GM18907 (cell line): ENCODE measurements around the gene TNIK.

Source experiments
- ATAC-seq: cut with Tn5 transposase; IDR thresholded peaks from one replicate; pipeline ENCODE4 v1.9.1; 2021; ENCODE audit warnings: mild to moderate bottlenecking, moderate library complexity; ENCODE audit not compliant: unreplicated experiment

Gene TNIK

DNA sequence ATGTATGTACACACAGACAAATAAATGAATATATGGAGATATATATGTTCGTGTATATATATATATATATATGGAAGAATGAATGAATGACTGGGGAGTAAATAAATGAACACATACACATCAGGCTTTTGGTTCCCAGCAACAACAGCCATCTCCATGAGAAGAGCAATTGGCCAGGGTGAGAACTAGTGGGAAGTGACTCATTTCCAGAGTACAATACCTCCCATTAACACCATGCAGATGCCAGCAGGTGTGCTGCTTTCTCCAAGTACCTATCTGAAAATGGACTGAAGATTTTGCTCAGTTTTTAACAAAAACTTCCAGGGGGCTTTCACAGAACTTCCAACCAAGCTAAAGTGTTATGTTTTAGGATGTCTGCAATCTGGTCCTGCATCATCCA lies 253.9 kb downstream of the TNIK start:
- ATAC-seq, result no peak

DNA sequence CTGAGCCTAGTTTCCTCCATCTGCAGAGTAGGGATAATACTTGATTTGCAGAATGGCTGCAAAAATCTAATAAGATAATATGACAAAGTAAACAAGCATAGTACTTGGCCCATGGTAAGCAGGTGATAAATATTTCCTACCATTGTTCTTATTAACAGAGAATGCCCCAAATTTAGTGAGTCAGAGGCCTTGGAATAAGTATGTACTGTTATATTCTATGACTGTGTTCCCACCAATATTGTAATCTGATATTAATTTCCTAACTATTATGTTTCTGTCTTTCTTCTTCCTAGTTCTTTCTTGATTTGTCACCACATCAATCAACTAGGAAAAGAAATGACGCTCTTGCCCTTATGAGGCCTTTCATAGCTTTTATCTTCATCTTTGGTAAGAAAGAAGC lies 255.3 kb downstream of the TNIK start:
- no peak for ATAC-seq

- ATAC-seq, result no peak
Observed at GRCh38 chr3:171201825-171202224, 258.4 kb downstream of the TNIK start.

- no peak for ATAC-seq
Observed at GRCh38 chr3:171200750-171201088, 259.5 kb downstream of the TNIK start.

- ATAC-seq, result no peak
Observed at GRCh38 chr3:171200052-171200749, 260.0 kb downstream of the TNIK start.

DNA sequence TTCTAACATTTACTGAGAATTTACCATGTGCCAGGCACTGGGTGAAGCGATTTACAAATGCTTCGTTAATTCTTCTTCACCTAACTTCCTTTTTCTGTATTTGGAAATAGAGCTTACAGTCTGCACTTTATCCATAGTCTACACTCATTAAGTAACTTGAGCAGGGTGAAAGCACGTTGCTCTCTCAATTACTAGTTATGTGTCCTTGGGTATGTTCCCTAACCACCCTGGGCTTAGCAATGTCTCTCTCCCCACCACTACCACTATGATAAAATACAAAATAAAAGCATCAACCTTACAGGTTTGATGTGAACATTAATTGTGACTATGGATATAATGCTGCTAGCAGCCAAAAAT lies 260.8 kb downstream of the TNIK start:
- no peak for ATAC-seq

- ATAC-seq, result no peak
Observed at GRCh38 chr3:171198781-171199472, 261.3 kb downstream of the TNIK start.

GRCh38 chr3:171195686-171196085 lies 264.5 kb downstream of the TNIK start:
- no peak for ATAC-seq

- ATAC-seq, result no peak
Observed at GRCh38 chr3:171194965-171195364, 265.2 kb downstream of the TNIK start.

- no peak for ATAC-seq
Observed at GRCh38 chr3:171193693-171194092, 266.5 kb downstream of the TNIK start.

- no peak for ATAC-seq
Observed at GRCh38 chr3:171192176-171192854, 267.9 kb downstream of the TNIK start.

DNA sequence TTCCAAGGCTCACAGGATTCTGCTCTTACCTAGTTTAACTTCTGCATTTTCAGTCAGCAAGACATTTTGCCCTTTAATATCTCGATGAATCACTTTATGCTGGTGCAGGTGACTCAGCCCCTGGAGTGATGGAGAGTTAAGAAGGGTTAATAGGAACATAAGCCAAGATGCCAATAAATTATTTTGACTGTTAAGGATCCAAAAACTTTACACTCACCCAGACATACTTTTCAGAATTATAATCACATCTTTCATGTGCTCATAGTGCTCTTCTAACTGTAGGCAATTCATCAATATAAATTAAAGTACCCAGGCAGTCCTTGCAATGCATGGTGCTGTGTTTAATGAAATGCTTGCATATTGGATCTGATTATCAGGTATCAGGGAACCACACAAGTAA lies 269.5 kb downstream of the TNIK start:
- ATAC-seq, result no peak

DNA sequence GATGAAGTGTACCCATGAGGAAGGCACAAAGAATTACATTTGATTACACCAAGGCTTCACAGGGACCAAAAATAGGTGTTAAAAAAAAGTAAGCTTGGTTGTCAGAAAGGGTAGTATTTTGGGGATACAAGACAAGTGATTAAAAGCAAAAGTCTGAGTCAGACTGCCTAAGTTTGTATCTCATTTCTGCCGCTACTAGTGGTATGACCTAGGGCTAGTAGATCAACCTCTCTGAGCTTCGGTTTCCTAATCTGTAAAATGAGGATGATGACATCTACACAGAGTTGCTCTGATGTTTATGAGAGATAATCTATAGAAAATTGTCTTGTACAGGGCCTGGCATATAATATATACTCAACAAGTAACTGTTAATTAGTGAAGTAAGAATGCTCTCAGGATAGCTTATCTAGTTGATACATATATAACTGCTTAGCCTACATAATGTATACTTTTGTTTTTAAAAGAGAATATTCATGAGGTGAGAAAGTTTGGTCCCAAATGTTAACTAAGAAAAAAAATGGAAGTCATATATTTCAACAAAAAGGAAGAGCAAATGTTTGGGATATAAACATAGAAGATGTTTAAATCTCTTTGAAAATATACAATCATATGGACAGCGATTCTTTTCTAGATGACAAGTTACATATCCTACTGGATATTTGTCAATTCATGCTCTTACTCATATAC lies 270.7 kb downstream of the TNIK start:
- no peak for ATAC-seq

DNA sequence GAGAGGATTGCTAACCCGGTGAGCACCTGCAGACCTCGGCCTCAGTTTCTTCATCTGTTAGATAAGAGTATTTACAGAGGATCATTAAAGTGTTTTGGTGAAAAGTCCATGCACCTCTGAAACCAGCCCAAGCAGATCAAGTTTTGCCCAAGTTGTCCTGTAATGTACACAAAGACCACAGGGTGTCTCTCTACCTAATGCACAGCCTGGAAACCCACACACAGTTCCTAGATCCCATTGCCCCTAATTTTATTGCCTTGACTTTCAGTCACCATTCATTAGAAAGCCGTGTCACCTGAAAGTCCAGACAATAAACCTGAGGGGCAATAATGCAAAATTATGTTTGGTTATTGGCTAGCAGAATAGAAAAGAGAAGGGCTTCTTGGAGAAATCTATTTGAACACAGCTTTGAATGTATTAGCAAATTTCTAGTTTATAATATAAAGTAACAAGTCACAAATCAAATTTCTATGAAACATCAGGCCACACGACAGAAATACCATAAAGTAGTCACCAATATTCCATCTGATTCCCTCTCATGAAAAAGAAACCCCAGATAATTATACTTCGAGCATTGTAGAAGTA lies 272.4 kb downstream of the TNIK start:
- peak; percentile 43 for ATAC-seq

DNA sequence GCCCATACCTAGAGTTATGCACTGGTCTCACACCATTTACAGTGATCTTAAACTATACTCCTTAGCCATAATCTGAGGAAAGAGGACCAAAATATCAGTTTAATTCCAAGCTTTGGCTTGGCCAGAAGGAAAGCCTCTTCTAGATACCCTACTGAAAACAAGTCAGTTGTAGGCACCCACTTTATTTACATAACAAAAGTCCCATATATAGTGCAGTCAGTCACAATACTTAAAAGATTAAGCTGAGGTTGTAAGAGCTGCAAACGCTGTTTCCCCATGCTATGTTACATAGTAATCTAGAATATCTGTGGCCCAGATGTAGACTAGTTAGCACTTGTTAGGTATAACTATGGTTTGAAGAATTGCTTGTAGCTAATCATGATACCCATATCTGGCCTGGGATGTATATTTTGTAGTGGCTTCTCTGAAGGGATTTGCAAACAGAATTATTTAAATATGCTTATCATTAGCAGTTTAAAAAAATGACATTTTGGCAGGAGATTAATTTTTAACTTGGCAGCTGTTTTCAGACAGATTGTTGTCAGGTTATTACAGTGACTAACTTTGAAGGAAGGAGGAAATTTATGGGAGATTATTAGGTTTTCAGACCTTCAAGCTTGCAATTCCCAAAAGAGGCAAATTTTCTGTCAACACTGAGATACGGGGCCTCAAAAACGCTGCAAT lies 273.2 kb downstream of the TNIK start:
- ATAC-seq, result no peak

- no peak for ATAC-seq
Observed at GRCh38 chr3:171186383-171186782, 273.8 kb downstream of the TNIK start.

- no peak for ATAC-seq
Observed at GRCh38 chr3:171185959-171186358, 274.2 kb downstream of the TNIK start.

DNA sequence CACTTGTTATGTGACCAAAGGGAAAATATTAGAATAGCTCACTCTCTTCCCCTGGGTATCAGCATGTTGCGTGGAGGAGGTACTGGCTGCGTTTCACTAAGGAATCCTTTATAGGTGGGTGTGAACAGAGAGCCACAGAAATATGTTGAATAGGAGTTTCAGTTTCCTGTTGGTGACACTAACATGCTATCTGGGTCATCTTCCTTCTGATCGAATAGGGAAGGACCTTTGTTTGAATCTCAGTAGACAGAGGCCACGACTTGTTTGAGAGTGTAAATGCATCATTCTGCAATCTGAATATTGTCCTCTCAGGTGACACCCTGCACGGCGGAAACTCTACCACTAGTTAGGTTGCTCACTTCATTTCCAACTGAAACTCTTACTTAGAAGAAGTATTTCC lies 275.8 kb downstream of the TNIK start:
- peak; percentile 77 for ATAC-seq

DNA sequence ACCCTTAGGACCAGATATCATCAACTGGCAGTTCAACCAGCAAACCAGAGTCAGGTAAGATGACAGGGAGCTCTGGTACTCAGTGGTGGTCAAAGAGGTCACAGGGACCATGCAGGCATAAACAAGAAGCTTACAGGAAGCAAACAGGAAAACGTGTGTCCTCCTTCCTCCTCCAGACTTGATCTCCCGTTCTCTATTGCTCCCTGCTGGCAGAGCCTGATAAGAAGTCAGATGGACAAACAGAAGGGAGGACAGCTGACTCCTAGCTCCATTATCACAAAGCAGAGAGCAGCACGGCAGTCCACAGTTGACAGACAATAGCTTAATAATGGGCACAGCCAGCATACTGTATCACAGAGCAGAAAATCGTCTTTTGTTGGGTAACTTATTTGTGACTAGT lies 277.2 kb downstream of the TNIK start:
- no peak for ATAC-seq

DNA sequence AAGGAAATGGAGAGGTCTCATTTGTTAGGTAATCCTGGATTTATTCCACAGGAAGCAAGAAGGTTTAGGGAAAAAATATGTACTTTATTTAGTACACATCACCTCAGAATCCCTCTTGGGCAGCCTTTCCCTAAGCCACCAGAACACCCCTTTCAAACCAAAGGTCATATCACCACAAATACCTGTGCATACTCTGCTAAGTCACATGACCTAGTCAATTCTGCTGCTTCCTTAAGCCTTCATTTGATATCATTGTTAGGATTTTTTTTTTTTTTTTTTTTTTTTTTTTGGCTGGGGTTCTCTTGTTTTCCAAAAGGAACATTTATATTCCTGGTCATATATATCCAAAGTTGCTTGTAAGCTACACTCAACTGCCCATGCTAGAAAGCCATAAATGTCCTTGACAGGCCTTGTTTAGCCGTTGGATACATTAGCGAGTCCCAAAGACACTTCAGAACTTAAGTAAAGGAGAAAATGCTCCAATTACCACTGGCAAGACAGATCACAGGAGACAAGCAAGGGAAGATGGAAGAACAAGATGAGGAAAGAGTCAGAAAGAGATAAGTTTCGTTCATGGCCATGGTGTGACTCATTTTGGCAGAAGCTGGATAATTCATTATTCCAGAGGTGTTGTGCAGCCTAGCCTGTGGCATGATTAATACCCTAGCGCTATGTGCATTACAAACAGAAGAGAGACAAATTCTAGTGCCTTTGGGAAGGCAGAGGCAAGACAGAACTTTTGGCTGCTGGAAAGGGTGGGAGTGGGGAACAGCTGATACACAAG lies 278.1 kb downstream of the TNIK start:
- no peak for ATAC-seq
